MG63 (cell line): ENCODE data around the gene ECEL1. TPM values are rescaled to one million over a fixed set of nuclear protein-coding genes. Genes with fewer than 3 reads are reported as not detected.

Experiments
- DNase-seq: peaks from one replicate; pipeline ENCODE4 v3.0.0-alpha.2; 2020
- H3K27me3 ChIP-seq: fragments of 250-450 bp; sonication (Bioruptor Pico); 2 replicates; pipeline ENCODE4 v1.5.1; 2020; ENCODE audit warnings: mild to moderate bottlenecking, moderate library complexity
- H3K36me3 ChIP-seq: fragments of 250-450 bp; sonication (Bioruptor Pico); 2 replicates; pipeline ENCODE4 v1.5.1; 2020; ENCODE audit warnings: mild to moderate bottlenecking, moderate library complexity
- H3K4me3 ChIP-seq: fragments of 250-450 bp; sonication (Bioruptor Pico); 2 replicates; pipeline ENCODE4 v1.5.1; 2020; ENCODE audit warnings: mild to moderate bottlenecking, moderate library complexity
- H3K9me3 ChIP-seq: fragments of 250-450 bp; sonication (Bioruptor Pico); 2 replicates; pipeline ENCODE4 v1.5.1; 2020; ENCODE audit warnings: mild to moderate bottlenecking, moderate library complexity
- total RNA-seq: library from RNA; depleted of rRNA; stranded (reverse); fragments of >200 nt; shearing (Covaris generic); gene quantifications from 2 replicates; pipeline ENCODE4 v1.2.3, GENCODE V29; 2014; ENCODE audit warnings: low replicate concordance

The ECEL1 gene
- total RNA-seq, 1 experiment from 2014 or later, result not detected

GRCh38 chr2:232481322-232482140, 6.1 kb downstream of the ECEL1 start:
- no peaks in the 10 kb centered on the region for H3K36me3 ChIP-seq
- H3K9me3 ChIP-seq, result no peaks in the 10 kb centered on the region
- DNase-seq, result no peak
- no peak overlapping the region for H3K4me3 ChIP-seq
- peaks cover 13% of the 10 kb centered on the region for H3K27me3 ChIP-seq

DNA sequence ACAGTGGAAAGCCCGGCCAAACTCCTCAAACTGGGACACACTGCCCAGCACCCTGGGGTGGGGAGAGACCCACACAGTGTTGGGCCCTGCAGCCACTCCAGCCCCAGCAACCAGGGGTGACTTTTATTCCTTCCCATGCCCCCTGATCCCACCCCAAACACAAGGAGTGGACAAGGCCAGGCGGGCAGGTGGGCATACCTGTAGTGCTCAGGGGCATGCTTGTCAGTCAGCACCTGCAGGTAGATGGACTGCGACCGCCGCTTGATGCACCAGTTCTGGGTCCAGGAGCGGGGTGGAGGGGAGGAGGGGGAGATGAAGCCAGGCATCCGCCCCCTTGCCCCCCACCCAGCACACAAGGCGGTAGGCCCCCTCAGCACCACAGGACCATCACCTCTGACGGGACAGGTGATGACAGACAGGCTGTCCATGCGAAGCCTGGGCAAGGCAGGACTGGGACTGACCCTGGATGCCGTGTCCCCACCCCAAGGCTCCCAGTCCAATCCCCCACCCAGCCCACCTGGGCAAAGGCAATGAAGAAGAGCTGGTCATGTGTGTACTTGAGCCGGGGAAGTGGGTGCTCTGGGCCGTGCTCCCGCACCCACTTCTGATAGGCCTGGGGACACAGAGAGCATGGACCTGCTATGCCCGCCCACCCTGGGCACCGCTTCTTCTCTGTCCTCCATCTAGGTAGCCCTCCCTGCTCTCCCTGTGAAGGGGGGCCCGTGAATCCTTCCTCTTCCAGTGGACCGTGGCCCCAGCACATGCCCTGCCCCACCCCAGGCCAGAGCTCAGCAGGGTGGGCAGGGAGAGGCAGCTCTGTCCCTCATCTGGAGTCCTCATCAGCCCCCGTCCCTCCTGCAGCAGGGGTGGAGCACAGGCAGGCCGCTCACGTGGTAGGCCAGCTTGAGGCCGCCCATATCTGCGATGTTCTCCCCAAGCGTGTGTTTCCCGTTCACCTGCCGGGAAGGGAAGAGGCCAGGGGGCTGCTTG, 7.1 kb downstream of the ECEL1 start:
- Histone ChIP-seq H3K4me3 (no peak overlapping the region), H3K27me3 (peaks cover 5% of the 10 kb centered on the region), H3K9me3 (no peaks in the 10 kb centered on the region), H3K36me3 (no peaks in the 10 kb centered on the region)
- DNase-seq, result no peak

GRCh38 chr2:232479341-232480200, 8.1 kb downstream of the ECEL1 start:
- H3K27me3 ChIP-seq, result 0 out of 2 replicates have a peak, but pooled peaks cover 2% of the 10 kb centered on the region
- no peak overlapping the region for H3K4me3 ChIP-seq
- H3K36me3 ChIP-seq, result no peaks in the 10 kb centered on the region
- H3K9me3 ChIP-seq, result no peaks in the 10 kb centered on the region
- DNase-seq, result no peak

GRCh38 chr2:232478571-232479340, 8.9 kb downstream of the ECEL1 start:
- Histone ChIP-seq H3K4me3 (no peak overlapping the region), H3K27me3 (peaks cover 9% of the 10 kb centered on the region), H3K9me3 (no peaks in the 10 kb centered on the region), H3K36me3 (no peaks in the 10 kb centered on the region)
- DNase-seq, result no peak

DNA sequence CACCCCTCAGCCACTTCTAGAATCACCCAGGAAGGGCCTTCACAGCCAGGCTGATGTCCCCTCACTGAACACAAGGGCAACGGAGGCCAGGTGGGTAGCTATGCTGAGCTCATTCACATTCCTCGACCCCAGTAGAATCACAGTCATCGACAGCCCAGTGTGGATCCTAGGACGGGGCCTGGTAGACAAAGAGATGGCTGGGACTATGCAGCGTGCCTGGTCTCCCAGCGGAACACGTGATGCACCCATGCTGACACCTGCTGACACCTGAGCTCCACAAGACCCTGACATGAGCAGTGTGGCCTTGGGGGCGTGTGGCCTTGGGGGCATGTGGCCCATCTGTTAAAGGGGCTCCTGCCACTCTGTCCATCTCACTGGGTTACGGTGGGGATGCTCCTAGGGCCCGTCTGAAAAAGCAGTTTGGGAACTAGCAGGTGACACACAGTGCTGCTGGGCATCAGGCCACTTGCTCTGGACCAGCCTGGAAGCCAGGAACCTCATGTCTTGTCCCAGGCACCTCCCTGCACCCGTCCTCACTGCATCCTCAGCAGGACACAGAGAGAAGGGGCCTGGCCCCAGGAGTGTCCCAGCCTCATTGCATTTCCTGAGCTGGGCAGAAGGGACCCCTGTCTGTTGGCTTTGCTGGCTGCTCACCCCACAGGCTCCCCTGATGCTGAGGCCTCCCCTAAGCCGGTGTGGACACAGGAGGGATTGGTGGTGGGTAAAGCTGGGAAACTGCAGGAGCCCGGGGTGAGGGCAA, 9.7 kb downstream of the ECEL1 start:
- peaks cover 12% of the 10 kb centered on the region for H3K27me3 ChIP-seq
- no peaks in the 10 kb centered on the region for H3K36me3 ChIP-seq
- no peak for DNase-seq

GRCh38 chr2:232476791-232477190, 10.8 kb downstream of the ECEL1 start:
- Histone ChIP-seq H3K36me3 (no peaks in the 10 kb centered on the region), H3K9me3 (peaks cover 5% of the 10 kb centered on the region), H3K4me3 (no peak overlapping the region), H3K27me3 (peaks cover 18% of the 10 kb centered on the region)
- DNase-seq, result no peak

More for the DNA sequence above, 9.7 kb downstream of the ECEL1 start:
- no peak overlapping the region for H3K4me3 ChIP-seq
- no peaks in the 10 kb centered on the region for H3K9me3 ChIP-seq

GRCh38 chr2:232476045-232476444, 11.6 kb downstream of the ECEL1 start:
- H3K9me3 ChIP-seq, result peaks cover 9% of the 10 kb centered on the region
- DNase-seq, result no peak
- no peaks in the 10 kb centered on the region for H3K36me3 ChIP-seq
- no peak overlapping the region for H3K4me3 ChIP-seq
- peaks cover 21% of the 10 kb centered on the region for H3K27me3 ChIP-seq

GRCh38 chr2:232473467-232473890, 14.2 kb downstream of the ECEL1 start:
- no peak for DNase-seq
- H3K4me3 ChIP-seq, result no peak overlapping the region
- peaks cover 9% of the 10 kb centered on the region for H3K9me3 ChIP-seq
- peaks cover 22% of the 10 kb centered on the region for H3K27me3 ChIP-seq
- no peaks in the 10 kb centered on the region for H3K36me3 ChIP-seq

DNA sequence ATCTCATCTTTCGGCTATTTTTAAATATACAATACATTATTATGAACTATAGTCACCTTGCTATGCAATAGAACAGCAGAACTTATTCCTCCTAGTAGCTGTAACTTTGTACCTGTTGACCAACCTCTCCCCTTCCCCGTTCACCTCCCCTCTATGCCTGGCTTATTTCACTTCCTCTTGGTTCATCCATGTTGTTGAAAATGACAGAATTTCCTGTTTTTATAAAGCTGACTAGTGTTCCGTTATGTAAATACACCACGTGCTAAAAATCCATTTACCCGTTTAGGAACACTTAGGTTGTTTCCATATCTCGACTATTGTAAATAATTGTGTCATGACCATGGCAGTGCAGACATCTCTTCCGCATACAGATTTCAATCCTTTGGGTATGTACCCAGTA, 21.4 kb downstream of the ECEL1 start:
- peaks cover 4% of the 10 kb centered on the region; the same call in 1 of the 2 replicates for H3K27me3 ChIP-seq

DNA sequence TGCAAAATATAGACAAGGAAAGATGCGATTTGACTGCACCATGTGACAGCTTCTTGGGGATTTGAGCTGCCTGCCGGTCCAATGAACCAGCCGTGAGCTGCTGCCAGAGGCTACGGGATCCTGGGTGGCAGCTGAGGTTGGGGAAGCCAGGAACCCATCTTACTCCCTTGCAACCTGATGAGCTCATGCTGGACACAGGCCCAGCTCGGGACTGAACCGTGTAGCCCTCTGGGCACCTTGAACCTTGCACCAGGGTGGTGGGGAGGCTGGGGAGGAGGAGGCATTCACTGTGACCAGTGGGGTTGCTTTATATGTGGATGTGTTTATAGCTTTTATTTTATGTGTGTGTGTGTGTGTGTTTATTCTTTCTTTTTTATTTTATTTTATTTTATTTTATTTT, 22.6 kb downstream of the ECEL1 start:
- no peak for DNase-seq
- H3K9me3 ChIP-seq, result 0 out of 2 replicates have a peak, but pooled peaks cover 4% of the 10 kb centered on the region
- no peaks in the 10 kb centered on the region for H3K36me3 ChIP-seq
- 0 out of 2 replicates have a peak, but pooled peaks cover 2% of the 10 kb centered on the region for H3K27me3 ChIP-seq
- H3K4me3 ChIP-seq, result no peak overlapping the region

More for the DNA sequence above, 21.4 kb downstream of the ECEL1 start:
- H3K36me3 ChIP-seq, result no peaks in the 10 kb centered on the region
- no peak overlapping the region for H3K4me3 ChIP-seq
- no peak for DNase-seq
- 0 out of 2 replicates have a peak, but pooled peaks cover 4% of the 10 kb centered on the region for H3K9me3 ChIP-seq

DNA sequence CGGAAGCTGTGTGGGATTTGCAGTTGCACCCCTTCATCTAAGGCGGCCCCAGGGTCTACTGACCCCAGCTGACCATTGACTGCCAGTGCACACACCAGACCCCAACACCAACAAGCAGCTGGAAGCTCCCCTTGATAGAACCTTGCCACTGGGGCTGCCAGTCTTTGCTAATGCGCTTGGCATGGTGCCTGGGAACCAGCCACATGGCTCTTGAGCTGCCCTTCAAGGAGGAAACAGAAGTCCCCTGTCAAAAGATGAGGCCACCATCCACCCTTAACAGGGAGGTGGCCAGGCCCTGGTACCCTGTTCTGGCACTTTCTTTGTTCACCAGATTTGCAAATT, 23.1 kb downstream of the ECEL1 start:
- 0 out of 2 replicates have a peak, but pooled peaks cover 4% of the 10 kb centered on the region for H3K9me3 ChIP-seq
- H3K4me3 ChIP-seq, result no peak overlapping the region
- H3K27me3 ChIP-seq, result 0 out of 2 replicates have a peak, but pooled peaks cover 2% of the 10 kb centered on the region
- no peaks in the 10 kb centered on the region for H3K36me3 ChIP-seq
- DNase-seq, result no peak

- H3K36me3 ChIP-seq, result no peaks in the 10 kb centered on the region
- DNase-seq, result no peak
- H3K4me3 ChIP-seq, result no peak overlapping the region
- 0 out of 2 replicates have a peak, but pooled peaks cover 4% of the 10 kb centered on the region for H3K9me3 ChIP-seq
- H3K27me3 ChIP-seq, result 0 out of 2 replicates have a peak, but pooled peaks cover 2% of the 10 kb centered on the region
These were observed 23.7 kb downstream of the ECEL1 start for GRCh38 chr2:232463701-232464543.

DNA sequence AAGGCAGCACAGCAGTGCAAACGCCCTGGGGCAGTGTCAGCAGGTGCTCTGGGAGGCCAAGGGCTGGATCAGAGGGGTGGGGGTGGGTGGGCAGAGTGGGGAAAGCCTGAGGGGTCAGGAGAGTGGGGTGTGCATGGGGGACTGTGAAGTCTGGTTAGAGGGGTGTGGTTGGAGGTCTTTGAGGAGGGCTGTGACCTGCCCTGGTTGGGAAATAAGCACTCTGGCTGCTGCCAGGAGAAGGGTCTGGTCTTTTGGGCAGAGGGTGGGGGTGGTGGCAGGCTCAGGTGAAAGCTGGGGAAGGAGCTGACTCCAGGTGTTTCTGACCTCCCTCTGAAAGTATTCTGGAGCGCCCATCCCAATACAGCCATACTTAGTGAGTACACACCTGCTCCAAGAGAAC, 27.5 kb downstream of the ECEL1 start:
- no peak for DNase-seq
- Histone ChIP-seq H3K4me3 (no peak overlapping the region), H3K36me3 (no peaks in the 10 kb centered on the region), H3K9me3 (no peaks in the 10 kb centered on the region), H3K27me3 (0 out of 2 replicates have a peak, but pooled peaks cover 2% of the 10 kb centered on the region)

GRCh38 chr2:232459419-232460035, 28.1 kb downstream of the ECEL1 start:
- Histone ChIP-seq H3K27me3 (0 out of 2 replicates have a peak, but pooled peaks cover 2% of the 10 kb centered on the region), H3K4me3 (no peak overlapping the region), H3K9me3 (no peaks in the 10 kb centered on the region), H3K36me3 (no peaks in the 10 kb centered on the region)
- DNase-seq, result no peak
